Smooth muscle cell (in vitro differentiated cells): ENCODE results near the gene SLC15A4. TPM values are rescaled to one million over a fixed set of nuclear protein-coding genes. Genes with fewer than 3 reads are reported as not detected.

ENCODE experiments used
- DNase-seq: peaks from one replicate; lab custom pipeline; 2025; ENCODE audit not compliant: unreplicated experiment; lab: John Stamatoyannopoulos, UW
- H2AFZ ChIP-seq: fragments of 200-600 bp; sonication (generic); 2 replicates; pipeline ENCODE4 v1.6.0; 2016; ENCODE audit warnings: antibody characterized with exemption, low read depth, mild to moderate bottlenecking
- H3F3A ChIP-seq: fragments of 200-600 bp; sonication (generic); 2 replicates; pipeline ENCODE4 v1.6.0; 2017; ENCODE audit warnings: antibody characterized with exemption, low read depth
- H3K27ac ChIP-seq: fragments of 200-600 bp; sonication (generic); 2 replicates; pipeline ENCODE4 v1.5.1; 2016; ENCODE audit warnings: low read depth, mild to moderate bottlenecking
- H3K27me3 ChIP-seq: fragments of 200-600 bp; sonication (generic); 2 replicates; pipeline ENCODE4 v1.6.1; 2016; ENCODE audit warnings: low read depth, mild to moderate bottlenecking
- H3K36me3 ChIP-seq: fragments of 200-600 bp; sonication (generic); 2 replicates; pipeline ENCODE4 v1.5.1; 2016; ENCODE audit warnings: low read depth
- H3K4me1 ChIP-seq: fragments of 200-600 bp; sonication (generic); 2 replicates; pipeline ENCODE4 v1.5.1; 2016; ENCODE audit warnings: low read depth
- H3K4me2 ChIP-seq: fragments of 200-600 bp; sonication (generic); 2 replicates; pipeline ENCODE4 v1.6.0; 2016; ENCODE audit warnings: mild to moderate bottlenecking
- H3K4me3 ChIP-seq: fragments of 200-600 bp; sonication (generic); 2 replicates; pipeline ENCODE4 v1.5.1; 2016; ENCODE audit warnings: mild to moderate bottlenecking
- H3K79me2 ChIP-seq: fragments of 200-600 bp; sonication (generic); 2 replicates; pipeline ENCODE4 v1.6.0; 2016; ENCODE audit warnings: low read depth, mild to moderate bottlenecking
- H3K9ac ChIP-seq: fragments of 200-600 bp; sonication (generic); 2 replicates; pipeline ENCODE4 v1.6.0; 2016; ENCODE audit warnings: low read depth
- H3K9me3 ChIP-seq: fragments of 200-600 bp; sonication (generic); replicated peaks from 2 replicates; pipeline ENCODE4 v1.5.1; 2016; ENCODE audit warnings: low read depth
- H4K20me1 ChIP-seq: fragments of 200-600 bp; sonication (generic); 2 replicates; pipeline ENCODE4 v1.6.0; 2016; ENCODE audit warnings: low read depth
- CTCF ChIP-seq: fragments of 200-600 bp; sonication (generic); IDR thresholded peaks from 2 replicates; pipeline ENCODE4 v1.5.1; 2017; ENCODE audit warnings: borderline replicate concordance, mild to moderate bottlenecking, antibody characterized with exemption; ENCODE audit not compliant: insufficient read depth, poor library complexity, severe bottlenecking
- WGBS: methylation state at CpG from one replicate; pipeline ENCODE4 v1.1.7; 2016; ENCODE audit warnings: low lambda C conversion rate; 5-methylcytosine and 5-hydroxymethylcytosine counted together
- polyA plus RNA-seq: library from polyadenylated mRNA; unstranded; fragments of >200 nt; fragmentation: Nextera tagmentation; extraction: Ambion mirVana; gene quantifications from 2 replicates; pipeline ENCODE4 v1.2.1, GENCODE V29; 2016
- total RNA-seq: library from RNA; depleted of rRNA; stranded (reverse); fragments of >200 nt; gene quantifications from 2 replicates; pipeline ENCODE4 v1.2.3, GENCODE V29; 2014

Gene SLC15A4
- total and polyA plus RNA-seq, 2 experiments from 2014 or later = 35.0 to 37.3 TPM

- H3K9me3 ChIP-seq = no peaks in the 10 kb centered on the region
- H3K27ac ChIP-seq = peak overlapping the region; percentile 80
- 80% methylated on average over 16 of the region's 16 CpGs for WGBS
- no peaks in the 10 kb centered on the region for H3F3A ChIP-seq
- TF ChIP-seq CTCF = no peak
- H3K4me2 ChIP-seq = no peak overlapping the region
- no peak overlapping the region for H2AFZ ChIP-seq
- H3K79me2 ChIP-seq = peaks cover 88% of the 10 kb centered on the region
- no peaks in the 10 kb centered on the region for H3K36me3 ChIP-seq
- peaks cover 69% of the 10 kb centered on the region for H4K20me1 ChIP-seq
- peaks cover 21% of the 10 kb centered on the region for H3K4me1 ChIP-seq
- no peak overlapping the region for H3K9ac ChIP-seq
- H3K27me3 ChIP-seq = no peaks in the 10 kb centered on the region
- H3K4me3 ChIP-seq = no peak overlapping the region
- no peak for DNase-seq
These were observed 4.2 kb downstream of the SLC15A4 start for GRCh38 chr12:128819293-128820144.

DNA sequence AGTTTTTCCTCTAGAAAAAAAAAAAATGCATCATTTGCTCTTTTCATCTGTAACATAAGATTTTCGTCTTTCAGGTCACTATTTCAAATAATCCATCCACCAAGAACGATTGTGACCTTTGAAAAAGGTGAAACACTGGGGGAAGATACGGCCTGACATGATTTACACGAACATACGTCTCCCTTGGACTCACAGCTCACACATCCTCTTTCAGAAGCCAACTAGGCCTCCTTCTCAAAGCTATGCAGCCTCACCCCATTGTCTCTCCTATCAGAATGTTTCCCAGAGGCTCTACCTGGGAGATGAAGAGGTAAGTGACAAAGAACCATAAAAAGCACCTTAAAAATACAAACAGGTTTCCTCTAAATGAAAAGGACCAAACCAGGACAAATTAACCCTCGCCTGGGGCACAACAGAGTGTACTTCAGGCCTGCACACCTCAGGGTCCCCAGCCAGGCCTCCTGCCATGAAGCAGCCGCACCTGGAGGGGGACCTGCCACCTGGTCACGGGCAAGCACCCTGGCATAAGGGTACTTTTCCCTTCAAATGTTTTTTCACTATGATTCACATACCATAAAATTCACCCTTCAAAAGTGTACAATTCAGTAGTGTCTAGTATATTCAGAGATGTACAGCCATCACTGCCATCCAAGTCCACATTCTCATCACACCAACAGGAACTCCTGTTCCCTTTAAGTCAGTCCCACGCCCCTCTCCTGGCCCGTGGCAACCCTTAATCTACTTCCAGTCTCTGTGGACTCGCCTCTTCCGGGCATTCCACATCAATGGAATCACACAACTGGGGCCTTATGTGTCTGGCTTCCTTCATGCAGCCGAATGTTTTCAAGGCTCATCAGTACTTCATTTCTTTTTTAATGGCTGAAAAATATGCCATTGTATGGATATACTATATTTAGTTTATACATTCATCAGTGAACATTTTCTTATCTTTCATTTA lies 5.4 kb downstream of the SLC15A4 start:
- no peak overlapping the region for H3K4me3 ChIP-seq
- peak overlapping the region; percentile 80 for H3K27ac ChIP-seq

GRCh38 chr12:128817111-128818015 lies 6.4 kb downstream of the SLC15A4 start:
- Histone ChIP-seq H3K9ac (peak overlapping the region; percentile 41), H4K20me1 (peaks cover 90% of the 10 kb centered on the region), H3F3A (no peaks in the 10 kb centered on the region), H3K4me3 (no peak overlapping the region), H3K4me2 (peak overlapping the region; percentile 10), H3K4me1 (peaks cover 18% of the 10 kb centered on the region), H3K27ac (peak overlapping the region; percentile 80), H3K9me3 (no peaks in the 10 kb centered on the region), H3K36me3 (no peaks in the 10 kb centered on the region), H3K27me3 (no peaks in the 10 kb centered on the region), H2AFZ (no peak overlapping the region), H3K79me2 (peaks cover 93% of the 10 kb centered on the region)
- DNase-seq = no peak
- WGBS = 71% methylated on average over 8 of the region's 8 CpGs
- no peak for TF ChIP-seq CTCF

More for the DNA sequence above, 5.4 kb downstream of the SLC15A4 start:
- DNase-seq = no peak
- no peak for TF ChIP-seq CTCF
- H3K9ac ChIP-seq = peak overlapping the region; percentile 41
- no peaks in the 10 kb centered on the region for H3K9me3 ChIP-seq
- peaks cover 93% of the 10 kb centered on the region for H3K79me2 ChIP-seq
- H3K4me2 ChIP-seq = peak overlapping the region; percentile 12
- H3K27me3 ChIP-seq = no peaks in the 10 kb centered on the region
- no peak overlapping the region for H2AFZ ChIP-seq
- H3K36me3 ChIP-seq = no peaks in the 10 kb centered on the region
- H3K4me1 ChIP-seq = peaks cover 21% of the 10 kb centered on the region
- WGBS = 65% methylated on average over 13 of the region's 13 CpGs
- H4K20me1 ChIP-seq = peaks cover 80% of the 10 kb centered on the region
- no peaks in the 10 kb centered on the region for H3F3A ChIP-seq
